ENCODE data around the gene FOXD4L1. TPM values are rescaled to one million over a fixed set of nuclear protein-coding genes. Genes with fewer than 3 reads are reported as not detected.
"Not testable (repeated sequence)": the region's sequence is repeated elsewhere in the genome, so short reads cannot be mapped to it uniquely, and the experiment has no call there.

The FOXD4L1 gene
- total RNA-seq, 1 experiment from 2014 or later, result not detected

DNA sequence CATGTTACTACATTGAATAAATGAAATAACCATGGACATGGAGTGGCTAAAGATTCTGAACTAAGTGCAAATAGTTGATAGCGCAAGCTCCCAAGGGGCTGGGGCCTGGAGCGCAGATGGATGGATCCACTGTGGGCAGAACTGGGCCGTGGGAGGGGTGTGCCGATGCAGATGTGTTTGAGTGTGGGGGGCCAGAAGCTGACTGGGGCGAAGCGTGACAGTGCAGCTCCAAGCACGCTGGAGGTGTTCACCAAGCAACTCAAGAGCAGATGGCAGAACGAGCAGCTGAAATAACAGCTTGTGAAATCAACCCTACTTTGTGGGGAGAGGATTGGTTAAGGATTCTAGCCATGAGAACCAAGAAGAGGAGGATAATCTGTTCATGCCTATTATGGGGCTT is 17.0 kb downstream of the FOXD4L1 start:
- H4K8ac ChIP-seq (replicated peaks; ENCODE audit: insufficient read length, low read depth, low read length); H3K79me2 ChIP-seq (ENCODE audit: insufficient read depth, low read length); H3K9ac ChIP-seq (ENCODE audit: extremely low read depth, insufficient read length, low read length); H4K20me1 ChIP-seq (ENCODE audit: control insufficient read depth, insufficient read depth, insufficient read length); H3K14ac ChIP-seq (ENCODE audit: insufficient read depth, low read length); H2AK5ac ChIP-seq (ENCODE audit: insufficient read length, low read length); H2BK12ac ChIP-seq (ENCODE audit: insufficient read length, low read depth, low read length); H2BK120ac ChIP-seq (ENCODE audit: low read depth, low read length, poor library complexity, severe bottlenecking); H3K23me2 ChIP-seq (ENCODE audit: insufficient read length, low read depth, low read length, poor library complexity, severe bottlenecking); H3K18ac ChIP-seq (ENCODE audit: insufficient read length, low read depth, low read length); H3K9me3 Mint-ChIP-seq; H4K5ac ChIP-seq (ENCODE audit: insufficient read length, low read depth, low read length); H2BK5ac ChIP-seq (ENCODE audit: insufficient read length, low read length); H3K56ac ChIP-seq (ENCODE audit: insufficient read length, low read depth, low read length); H3K27ac ChIP-seq (ENCODE audit: insufficient read length, low read depth, low read length); H2BK20ac ChIP-seq (ENCODE audit: low read depth, low read length, poor library complexity, severe bottlenecking); H2BK15ac ChIP-seq (ENCODE audit: low read depth, low read length); H3K27me3 ChIP-seq (ENCODE audit: insufficient read depth, low read length); H3K23ac ChIP-seq (ENCODE audit: insufficient read length, low read depth, low read length); H3T11ph ChIP-seq (ENCODE audit: low read length); H3K4me1 ChIP-seq (ENCODE audit: insufficient read depth, low read length); H3K4me3 Mint-ChIP-seq; H4K91ac ChIP-seq (ENCODE audit: insufficient read length, low read depth, low read length); H3K4me2 ChIP-seq (ENCODE audit: insufficient read depth, insufficient read length, low read length); DNase-seq; H3K79me1 ChIP-seq (ENCODE audit: insufficient read depth, low read depth, low read length, poor library complexity, severe bottlenecking); H3K36me3 Mint-ChIP-seq (ENCODE audit: insufficient read depth in 1 of 3, low read depth in 3 of 3); H2AFZ ChIP-seq (ENCODE audit: low read length); H3K4me1 Mint-ChIP-seq; H3K4ac ChIP-seq (ENCODE audit: low read depth, low read length); H3K9me3 ChIP-seq (ENCODE audit: control insufficient read depth, low read depth, low read length); H3K27ac Mint-ChIP-seq: not testable (repeated sequence)
- no CpG with 5 or more reads among the region's 8 CpGs for WGBS (ENCODE audit: extremely low coverage, insufficient read length, low lambda C conversion rate)
- H3K27me3 Mint-ChIP-seq (ENCODE audit: low read depth), result peaks cover 35% of the 10 kb centered on the region

DNA sequence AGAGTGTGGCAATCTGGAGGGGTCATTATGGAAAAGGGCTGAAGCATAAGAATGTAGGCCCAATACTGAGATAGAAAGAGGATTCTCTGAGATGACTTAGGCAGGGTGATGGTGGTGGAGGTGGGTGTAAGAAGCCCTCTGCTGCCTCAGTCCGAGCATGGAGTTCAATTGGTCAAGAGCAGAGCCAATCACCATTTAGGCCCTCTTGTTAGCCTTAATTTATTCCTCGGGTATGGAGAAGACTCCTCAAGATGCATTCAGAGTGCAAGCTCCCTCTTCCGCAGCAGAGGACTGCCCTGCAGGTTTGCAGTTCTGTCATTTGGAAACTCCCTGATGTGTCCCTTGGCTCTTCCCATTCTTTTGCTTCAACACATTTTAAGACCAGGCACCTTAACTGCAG is 17.5 kb downstream of the FOXD4L1 start:
- not testable (repeated sequence) for H3K27ac Mint-ChIP-seq; H3K79me2 ChIP-seq (ENCODE audit: insufficient read depth, low read length); H3K4me2 ChIP-seq (ENCODE audit: insufficient read depth, insufficient read length, low read length); H2BK120ac ChIP-seq (ENCODE audit: low read depth, low read length, poor library complexity, severe bottlenecking); H3K27me3 ChIP-seq (ENCODE audit: insufficient read depth, low read length); H2AFZ ChIP-seq (ENCODE audit: low read length); H3K9ac ChIP-seq (ENCODE audit: extremely low read depth, insufficient read length, low read length); H4K91ac ChIP-seq (ENCODE audit: insufficient read length, low read depth, low read length); H3K79me1 ChIP-seq (ENCODE audit: insufficient read depth, low read depth, low read length, poor library complexity, severe bottlenecking); H3K36me3 Mint-ChIP-seq (ENCODE audit: insufficient read depth in 1 of 3, low read depth in 3 of 3); DNase-seq; H4K5ac ChIP-seq (ENCODE audit: insufficient read length, low read depth, low read length); H3K23me2 ChIP-seq (ENCODE audit: insufficient read length, low read depth, low read length, poor library complexity, severe bottlenecking); H3K18ac ChIP-seq (ENCODE audit: insufficient read length, low read depth, low read length); H4K20me1 ChIP-seq (ENCODE audit: control insufficient read depth, insufficient read depth, insufficient read length); H2BK15ac ChIP-seq (ENCODE audit: low read depth, low read length); H3K4me1 ChIP-seq (ENCODE audit: insufficient read depth, low read length); H4K8ac ChIP-seq (replicated peaks; ENCODE audit: insufficient read length, low read depth, low read length); H2BK5ac ChIP-seq (ENCODE audit: insufficient read length, low read length); H2BK12ac ChIP-seq (ENCODE audit: insufficient read length, low read depth, low read length); H3K56ac ChIP-seq (ENCODE audit: insufficient read length, low read depth, low read length); H3K4ac ChIP-seq (ENCODE audit: low read depth, low read length); H3K9me3 ChIP-seq (ENCODE audit: control insufficient read depth, low read depth, low read length); H3K9me3 Mint-ChIP-seq; H3K23ac ChIP-seq (ENCODE audit: insufficient read length, low read depth, low read length); H3K4me1 Mint-ChIP-seq; H2BK20ac ChIP-seq (ENCODE audit: low read depth, low read length, poor library complexity, severe bottlenecking); H3K14ac ChIP-seq (ENCODE audit: insufficient read depth, low read length); H3T11ph ChIP-seq (ENCODE audit: low read length); H2AK5ac ChIP-seq (ENCODE audit: insufficient read length, low read length); H3K4me3 Mint-ChIP-seq; H3K27ac ChIP-seq (ENCODE audit: insufficient read length, low read depth, low read length)
- no CpG with 5 or more reads among the region's 3 CpGs for WGBS (ENCODE audit: extremely low coverage, insufficient read length, low lambda C conversion rate)
- peaks cover 35% of the 10 kb centered on the region for H3K27me3 Mint-ChIP-seq (ENCODE audit: low read depth)

All from H9 (cell line).